Measurements from ENCODE around the gene GRIK1.

DNA sequence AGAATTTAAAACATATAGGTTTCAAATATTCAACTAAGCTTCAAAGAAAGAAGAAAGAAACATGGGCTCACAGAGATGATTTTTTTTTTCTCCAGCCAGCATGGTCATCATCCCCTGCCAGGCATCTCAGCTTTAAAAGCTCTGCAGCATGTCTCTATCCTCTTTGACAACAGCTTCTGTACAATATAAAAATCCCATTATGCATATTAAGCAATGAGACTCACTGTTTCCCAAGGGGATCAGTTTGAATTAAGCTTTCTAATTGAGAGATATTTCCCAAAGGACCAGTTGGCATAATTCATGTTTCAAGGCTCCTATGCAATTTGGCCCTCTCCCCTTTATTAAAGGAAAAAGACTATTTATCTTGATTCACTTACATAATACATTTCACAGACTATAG is 220.3 kb downstream of the GRIK1 start:
- TF ChIP-seq CTCF (conservative IDR thresholded peaks at IDR 0.05) (no peak), ZFX (IDR thresholded peaks at IDR 0.05) (no peak)

All from C4-2B (cell line).